Measurements from ENCODE around the gene SIGLEC5.

SIGLEC5 gene

DNA sequence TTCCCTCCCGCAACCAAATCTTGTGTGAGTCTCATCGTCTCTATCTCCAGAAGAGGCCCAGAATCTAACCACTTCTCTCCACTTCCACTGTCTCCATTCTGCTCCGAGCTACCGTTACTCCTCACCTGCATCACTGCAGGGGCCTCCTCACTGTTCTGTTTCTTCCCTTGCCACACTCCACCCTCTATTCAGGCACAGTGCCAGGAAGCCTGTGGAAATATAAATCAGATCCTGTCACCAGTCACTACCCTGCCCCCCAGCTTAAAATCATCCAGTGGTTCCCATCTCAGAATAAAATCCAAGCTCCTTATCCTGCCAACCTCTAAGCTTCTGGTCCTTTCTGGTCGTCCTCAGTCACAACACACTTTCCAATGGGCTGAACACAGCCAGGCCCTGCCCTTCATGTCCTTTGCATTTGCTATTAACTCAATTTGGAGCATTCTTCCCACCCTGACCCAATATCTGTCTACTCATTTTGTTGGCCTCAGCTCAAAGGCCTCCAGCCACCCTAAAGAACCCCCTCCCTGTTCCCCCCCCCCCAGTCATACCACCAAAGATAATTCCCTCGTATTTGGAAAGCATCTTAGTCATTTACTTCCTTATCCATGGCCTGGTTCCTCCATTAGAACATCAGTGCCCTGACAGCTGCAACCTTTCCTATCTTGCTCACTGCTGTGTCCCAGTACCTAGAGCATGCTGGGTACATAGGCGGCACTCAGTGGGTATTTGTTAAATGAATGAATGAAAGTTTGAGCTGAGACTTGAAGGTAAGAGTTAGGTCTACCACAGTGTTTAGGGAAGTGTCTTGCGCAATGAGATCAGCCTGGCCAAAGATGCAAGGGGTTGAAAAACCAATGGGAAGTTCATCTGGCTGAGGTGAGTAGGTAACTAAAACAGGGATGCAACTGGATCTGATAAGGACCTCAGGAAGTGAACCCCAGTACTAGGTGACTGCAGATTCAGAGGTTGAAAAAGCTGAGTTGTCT, 34.7 kb downstream of the SIGLEC5 start:
- peak overlapping the region; percentile 92 for H3K4me3 ChIP-seq
- DNase-seq (ENCODE audit: low read depth, low spot score): no peak
- no peak overlapping the region for H3K9ac ChIP-seq (ENCODE audit: insufficient read length)
- no peak overlapping the region for H3K27ac ChIP-seq
- H3K9me3 ChIP-seq (ENCODE audit: low read depth, low read length): no peaks in the 10 kb centered on the region
- no peaks in the 10 kb centered on the region for H3K36me3 ChIP-seq (ENCODE audit: insufficient read depth, low read length)
- TF ChIP-seq POLR2AphosphoS5 (IDR thresholded peaks at IDR 0.05; ENCODE audit: borderline replicate concordance, low read depth, low read length) (no peak), EZH2 (IDR thresholded peaks at IDR 0.05) (no peak), FOXP2 (optimal IDR thresholded peaks at IDR 0.05; ENCODE audit: control extremely low read depth, extremely low read length, insufficient read depth) (no peak)

DNA sequence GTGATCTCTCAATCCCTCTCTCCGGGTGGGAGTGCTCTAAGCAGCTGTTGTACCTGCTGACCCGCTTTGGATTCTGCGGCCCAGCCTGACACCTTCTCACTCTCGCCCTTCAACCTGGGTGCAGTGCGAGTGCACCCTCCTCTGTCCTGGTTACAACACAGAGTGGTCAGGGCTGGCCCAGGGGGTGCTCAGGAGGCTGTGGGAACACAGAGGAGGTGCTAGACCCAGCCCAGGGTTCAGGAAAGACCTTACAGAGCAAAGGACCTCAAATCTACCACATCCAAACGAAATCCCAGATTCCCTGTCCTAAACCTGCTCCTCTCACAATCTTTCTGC, 35.5 kb downstream of the SIGLEC5 start:
- peak overlapping the region; percentile 92 for H3K4me3 ChIP-seq
- TF ChIP-seq FOXP2 (optimal IDR thresholded peaks at IDR 0.05; ENCODE audit: control extremely low read depth, extremely low read length, insufficient read depth): no peak
- TF ChIP-seq EZH2 (IDR thresholded peaks at IDR 0.05): no peak
- no peak for TF ChIP-seq POLR2AphosphoS5 (IDR thresholded peaks at IDR 0.05; ENCODE audit: borderline replicate concordance, low read depth, low read length)
- H3K27ac ChIP-seq: no peak overlapping the region
- no peaks in the 10 kb centered on the region for H3K36me3 ChIP-seq (ENCODE audit: insufficient read depth, low read length)
- DNase-seq (ENCODE audit: low read depth, low spot score): no peak
- no peaks in the 10 kb centered on the region for H3K9me3 ChIP-seq (ENCODE audit: low read depth, low read length)
- peak overlapping the region; percentile 17 for H3K9ac ChIP-seq (ENCODE audit: insufficient read length)

DNA sequence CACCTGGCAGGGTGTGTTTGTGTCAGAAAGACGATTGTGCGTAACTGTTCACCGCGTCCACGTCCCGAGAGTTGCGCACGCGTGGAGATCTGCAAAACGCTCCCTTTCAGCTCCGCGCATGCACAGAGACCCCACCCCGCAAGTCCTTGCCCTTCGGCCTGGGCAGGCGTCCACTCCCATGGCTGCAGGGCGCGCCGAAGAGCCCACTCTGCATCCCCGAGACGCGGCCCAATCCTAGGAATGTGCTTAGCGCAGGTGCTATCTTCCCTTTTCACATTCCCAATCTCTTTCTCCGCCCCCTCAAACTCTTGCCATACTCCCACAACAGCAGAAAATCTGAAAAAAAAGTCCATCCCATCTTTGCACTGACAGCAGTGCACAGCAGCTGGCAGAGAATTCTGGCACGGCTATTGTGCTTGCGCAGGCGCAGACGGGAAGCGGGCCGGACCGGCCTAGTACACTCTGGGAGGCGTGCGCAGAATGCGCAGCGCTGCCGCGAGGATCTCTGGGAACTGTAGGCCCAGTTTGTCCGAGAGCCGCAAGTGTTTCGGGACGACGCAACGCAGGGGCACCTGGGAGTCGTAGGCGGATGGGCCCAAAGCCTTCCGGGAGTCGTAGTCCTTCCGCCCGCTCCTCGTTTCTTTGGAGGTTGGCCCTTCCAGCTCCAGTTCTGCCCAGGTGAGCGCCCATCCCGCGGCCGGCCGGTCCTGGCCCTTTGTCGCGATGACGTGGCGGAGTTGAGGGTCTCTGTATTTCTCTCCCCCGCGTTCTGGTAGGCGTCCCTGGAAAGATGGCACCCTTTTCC, 36.0 kb downstream of the SIGLEC5 start:
- DNase-seq (ENCODE audit: low read depth, low spot score): peak; percentile 80
- TF ChIP-seq FOXP2 (optimal IDR thresholded peaks at IDR 0.05; ENCODE audit: control extremely low read depth, extremely low read length, insufficient read depth): no peak
- peak; percentile 79 for TF ChIP-seq POLR2AphosphoS5 (IDR thresholded peaks at IDR 0.05; ENCODE audit: borderline replicate concordance, low read depth, low read length)
- no peak overlapping the region for H3K27ac ChIP-seq
- H3K4me3 ChIP-seq: peak overlapping the region; percentile 92
- peak overlapping the region; percentile 47 for H3K9ac ChIP-seq (ENCODE audit: insufficient read length)
- H3K9me3 ChIP-seq (ENCODE audit: low read depth, low read length): no peaks in the 10 kb centered on the region
- no peaks in the 10 kb centered on the region for H3K36me3 ChIP-seq (ENCODE audit: insufficient read depth, low read length)

DNA sequence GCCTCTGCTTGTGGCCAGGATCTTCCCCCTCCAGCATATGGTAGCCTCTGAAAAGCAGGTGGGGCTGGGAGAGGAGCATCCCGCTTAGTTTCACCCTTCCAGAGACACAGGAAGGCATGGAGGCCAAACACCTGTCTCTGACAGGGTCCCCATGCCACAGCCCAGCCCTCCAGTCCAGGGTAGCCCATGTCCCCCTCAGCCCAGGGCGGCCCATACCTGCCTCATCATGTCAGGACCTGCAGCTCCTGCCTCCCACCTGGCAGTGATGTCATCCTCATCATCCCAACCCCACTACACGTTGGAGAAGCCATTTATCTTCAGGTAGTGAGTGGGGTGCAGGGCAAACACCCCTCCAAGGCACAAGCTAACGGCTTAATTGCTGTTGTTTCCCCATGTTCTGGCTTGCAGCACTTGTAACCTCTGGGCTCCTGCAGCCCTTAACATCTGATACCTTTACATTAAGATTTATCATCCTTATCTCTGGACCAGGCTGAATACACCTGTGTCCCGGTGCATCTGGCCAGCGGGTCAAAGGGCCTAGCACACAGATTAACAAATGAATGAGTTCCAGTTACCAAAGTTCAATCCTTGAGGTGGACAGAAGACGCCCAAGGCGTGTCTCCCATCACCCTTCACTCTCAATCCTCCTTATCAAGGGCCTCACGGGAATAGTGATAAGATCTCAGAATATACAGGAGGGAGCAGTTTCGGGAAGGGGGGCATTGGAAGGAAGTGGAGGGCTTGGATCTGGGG, 36.9 kb downstream of the SIGLEC5 start:
- Histone ChIP-seq H3K9ac (ENCODE audit: insufficient read length) (peak overlapping the region; percentile 47), H3K27ac (no peak overlapping the region), H3K4me3 (peak overlapping the region; percentile 92), H3K36me3 (ENCODE audit: insufficient read depth, low read length) (no peaks in the 10 kb centered on the region; the same call in 1 of the 2 replicates), H3K9me3 (ENCODE audit: low read depth, low read length) (peaks cover 2% of the 10 kb centered on the region; the same call in 1 of the 2 replicates)
- no peak for DNase-seq (ENCODE audit: low read depth, low spot score)
- TF ChIP-seq FOXP2 (optimal IDR thresholded peaks at IDR 0.05; ENCODE audit: control extremely low read depth, extremely low read length, insufficient read depth) (no peak), EZH2 (IDR thresholded peaks at IDR 0.05) (no peak), POLR2AphosphoS5 (IDR thresholded peaks at IDR 0.05; ENCODE audit: borderline replicate concordance, low read depth, low read length) (no peak)

DNA sequence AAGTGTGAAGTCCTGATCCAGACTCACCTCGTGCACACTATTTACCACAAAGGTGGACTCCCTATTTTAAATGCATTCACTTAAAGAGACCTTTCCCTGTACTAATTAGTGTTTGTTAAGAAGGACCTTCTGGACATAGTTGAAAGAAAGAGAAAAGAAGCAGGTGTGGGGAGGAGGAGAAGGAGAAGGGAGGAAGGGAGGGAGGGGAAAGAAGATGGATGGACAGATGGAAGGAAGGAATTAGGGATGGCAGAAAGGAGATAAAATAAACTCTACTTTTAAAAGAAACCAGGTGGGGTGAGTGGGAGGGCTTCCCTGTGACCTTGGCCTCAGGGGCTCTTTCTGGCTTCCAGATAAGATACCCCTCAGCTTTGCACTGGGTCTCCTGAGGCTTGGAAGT, 37.7 kb downstream of the SIGLEC5 start:
- no peak for DNase-seq (ENCODE audit: low read depth, low spot score)
- Histone ChIP-seq H3K4me3 (no peak overlapping the region), H3K36me3 (ENCODE audit: insufficient read depth, low read length) (peaks cover 5% of the 10 kb centered on the region), H3K27ac (no peak overlapping the region), H3K9me3 (ENCODE audit: low read depth, low read length) (peaks cover 6% of the 10 kb centered on the region), H3K9ac (ENCODE audit: insufficient read length) (no peak overlapping the region)
- TF ChIP-seq POLR2AphosphoS5 (IDR thresholded peaks at IDR 0.05; ENCODE audit: borderline replicate concordance, low read depth, low read length): no peak
- no peak for TF ChIP-seq EZH2 (IDR thresholded peaks at IDR 0.05)
- TF ChIP-seq FOXP2 (optimal IDR thresholded peaks at IDR 0.05; ENCODE audit: control extremely low read depth, extremely low read length, insufficient read depth): no peak

DNA sequence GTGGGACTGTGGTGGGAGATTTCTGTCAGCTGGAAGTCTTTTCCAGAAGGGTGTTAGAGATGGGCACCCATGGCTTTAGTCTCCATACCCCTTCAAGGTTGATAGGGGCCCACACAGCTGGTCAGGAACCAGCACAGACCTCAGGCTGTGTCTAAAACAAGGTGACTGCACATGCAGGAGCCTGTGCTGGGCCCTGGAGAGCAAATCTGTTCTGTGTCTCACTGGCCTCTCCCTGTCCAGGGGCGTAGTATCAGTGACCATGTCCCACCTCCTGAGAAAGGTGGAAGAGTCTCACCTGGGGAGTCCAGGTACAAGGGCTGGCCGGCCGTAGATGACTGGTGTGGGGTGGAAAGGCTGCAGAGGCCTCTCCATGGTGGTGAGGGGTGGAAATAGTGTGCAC, 39.8 kb downstream of the SIGLEC5 start:
- H3K9ac ChIP-seq (ENCODE audit: insufficient read length): no peak overlapping the region
- H3K4me3 ChIP-seq: no peak overlapping the region
- H3K9me3 ChIP-seq (ENCODE audit: low read depth, low read length): peaks cover 19% of the 10 kb centered on the region
- peaks cover 26% of the 10 kb centered on the region for H3K36me3 ChIP-seq (ENCODE audit: insufficient read depth, low read length)
- TF ChIP-seq POLR2AphosphoS5 (IDR thresholded peaks at IDR 0.05; ENCODE audit: borderline replicate concordance, low read depth, low read length): no peak
- TF ChIP-seq EZH2 (IDR thresholded peaks at IDR 0.05): no peak
- no peak for TF ChIP-seq FOXP2 (optimal IDR thresholded peaks at IDR 0.05; ENCODE audit: control extremely low read depth, extremely low read length, insufficient read depth)
- H3K27ac ChIP-seq: no peak overlapping the region
- no peak for DNase-seq (ENCODE audit: low read depth, low spot score)

DNA sequence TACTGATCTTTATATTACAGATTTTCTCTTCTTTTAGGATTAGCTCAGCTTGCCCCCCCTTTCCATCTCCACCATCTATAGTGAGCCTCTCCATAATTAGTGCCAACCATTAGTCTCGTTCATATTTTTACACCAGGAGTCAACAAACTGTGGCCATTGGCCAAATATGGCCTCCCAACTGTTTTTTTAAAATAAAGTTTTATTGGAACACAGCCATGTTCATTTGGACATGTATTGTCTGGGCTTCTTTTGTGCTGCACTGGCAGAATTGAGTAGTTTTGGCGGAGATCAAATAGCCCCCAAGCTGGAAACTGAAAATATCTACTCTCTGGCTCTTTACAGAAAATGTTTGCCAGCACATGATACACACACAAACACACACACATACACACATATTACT, 40.7 kb downstream of the SIGLEC5 start:
- Histone ChIP-seq H3K9me3 (ENCODE audit: low read depth, low read length) (peaks cover 19% of the 10 kb centered on the region), H3K36me3 (ENCODE audit: insufficient read depth, low read length) (peaks cover 35% of the 10 kb centered on the region), H3K27ac (no peak overlapping the region), H3K9ac (ENCODE audit: insufficient read length) (no peak overlapping the region), H3K4me3 (no peak overlapping the region)
- no peak for DNase-seq (ENCODE audit: low read depth, low spot score)
- TF ChIP-seq FOXP2 (optimal IDR thresholded peaks at IDR 0.05; ENCODE audit: control extremely low read depth, extremely low read length, insufficient read depth): no peak
- no peak for TF ChIP-seq EZH2 (IDR thresholded peaks at IDR 0.05)
- TF ChIP-seq POLR2AphosphoS5 (IDR thresholded peaks at IDR 0.05; ENCODE audit: borderline replicate concordance, low read depth, low read length): no peak

Data from SK-N-MC (cell line).